ENCODE measurements around the gene LRIT3. TPM values are rescaled to one million over a fixed set of nuclear protein-coding genes. Genes with fewer than 3 reads are reported as not detected.

Gene LRIT3
- total and polyA plus RNA-seq, 2 of the 4 experiments (the other 2 are of a cell fraction): 0.02 TPM; not detected in 1

GRCh38 chr4:109878355-109878754 lies 30.4 kb downstream of the LRIT3 start:
- Histone ChIP-seq H2AK9ac (replicated peaks; ENCODE audit: low read depth, low read length, poor library complexity) (no peak overlapping the region), H3K56ac (ENCODE audit: extremely low read depth, insufficient read depth, low read length) (no peak overlapping the region), H2BK15ac (ENCODE audit: low read depth, low read length) (no peak overlapping the region), H3K9me1 (ENCODE audit: insufficient read depth, low read length) (no peaks in the 10 kb centered on the region), H3K79me1 (ENCODE audit: low read depth in 1 of 2, low read length in 2 of 2) (no peaks in the 10 kb centered on the region), H4K5ac (ENCODE audit: low read depth, low read length) (no peak overlapping the region), H3K4me2 (ENCODE audit: low read depth, low read length) (no peak overlapping the region), H4K8ac (ENCODE audit: low read depth in 2 of 2, low read length in 2 of 2) (no peak overlapping the region), H3K23ac (ENCODE audit: low read depth, low read length) (no peak overlapping the region), H3K14ac (replicated peaks; ENCODE audit: low read depth, low read length) (no peak overlapping the region), H3K4me1 (ENCODE audit: control insufficient read depth, insufficient read depth, low read length) (no peaks in the 10 kb centered on the region), H2BK120ac (ENCODE audit: low read depth, low read length) (no peak overlapping the region), H3K4ac (ENCODE audit: low read depth, low read length) (no peak overlapping the region), H4K91ac (ENCODE audit: insufficient read depth, low read depth, low read length) (no peak overlapping the region), H3K27ac (ENCODE audit: insufficient read depth, low read length) (no peak overlapping the region), H2AK5ac (ENCODE audit: low read depth, low read length) (no peak overlapping the region), H3K36me3 (ENCODE audit: control insufficient read depth, insufficient read depth, low read length) (no peaks in the 10 kb centered on the region), H3K9ac (ENCODE audit: low read depth, low read length) (no peak overlapping the region), H3K27me3 (ENCODE audit: control insufficient read depth, insufficient read depth, low read length) (no peaks in the 10 kb centered on the region), H3K4me3 (ENCODE audit: insufficient read depth, low read depth, low read length) (no peak overlapping the region), H2BK20ac (ENCODE audit: low read depth, low read length) (no peak overlapping the region), H3K18ac (ENCODE audit: low read depth, low read length) (no peak overlapping the region), H2AFZ (replicated peaks; ENCODE audit: low read length, poor library complexity) (no peak overlapping the region), H2BK5ac (ENCODE audit: low read depth, low read length, poor library complexity, severe bottlenecking) (no peak overlapping the region), H3K9me3 (ENCODE audit: control insufficient read depth, insufficient read depth, low read length) (no peaks in the 10 kb centered on the region), H4K20me1 (ENCODE audit: insufficient read depth, low read length) (no peaks in the 10 kb centered on the region)
- BruUV-seq (replicated peaks): no TSS peak
- in situ Hi-C loops (cut with MboI; ENCODE audit: low sequenced_read_pairs): no loop called here
- WGBS, 2 experiments (ENCODE audit: extremely low coverage in 2 of 2, insufficient read length in 1 of 2): no CpG with 5 or more reads among the region's 2 CpGs
- dilution Hi-C loops (cut with HindIII; ENCODE audit: low sequenced_read_pairs, unreplicated experiment): no loop called here
- CTCF ChIA-PET: no interaction called here
- intact Hi-C loops (cut with micrococcal nuclease): no loop called here
- POLR2A ChIA-PET (ENCODE audit: unreplicated experiment): no interaction called here
- TF ChIP-seq RAD21 (IDR thresholded peaks at IDR 0.05; ENCODE audit: low read length) (no peak), MAZ (IDR thresholded peaks at IDR 0.05; ENCODE audit: borderline replicate concordance, low read depth, low read length) (no peak), USF2 (IDR thresholded peaks at IDR 0.05; ENCODE audit: low read depth, low read length) (no peak), CTCF (conservative IDR thresholded peaks at IDR 0.05; ENCODE audit: low read depth, low read length) (no peak), ELK1 (IDR thresholded peaks at IDR 0.05; ENCODE audit: borderline replicate concordance, low read depth, low read length) (no peak), CHD1 (IDR thresholded peaks at IDR 0.05; ENCODE audit: low read depth, low read length) (no peak), MAFK (IDR thresholded peaks at IDR 0.05; ENCODE audit: low read depth, low read length) (no peak), BHLHE40 (IDR thresholded peaks at IDR 0.05; ENCODE audit: low read depth, low read length) (no peak), RFX5 (IDR thresholded peaks at IDR 0.05; ENCODE audit: low read depth, low read length) (no peak), FOS (IDR thresholded peaks at IDR 0.05; ENCODE audit: low read depth, low read length) (no peak)
- no peak for ATAC-seq (ENCODE audit: low read depth)
- no peak for DNase-seq
